Tongue (tissue), 2 donors: ENCODE measurements around the gene PRKN. TPM values are rescaled to one million over a fixed set of nuclear protein-coding genes. Genes with fewer than 3 reads are reported as not detected.
A peak's percentile ranks its signal among the peaks of the same experiment; 100 is the strongest.

Source experiments
- DNase-seq: peaks from one replicate; pipeline ENCODE4 v3.0.0-alpha.2; 2015
- total RNA-seq: library from RNA; depleted of rRNA; stranded (reverse); fragments of >200 nt; gene quantifications from one replicate; pipeline ENCODE4 v1.2.3, GENCODE V29; 2014

The PRKN gene
- total RNA-seq, 1 donor from 2014 or later, result 7.0 TPM

DNA sequence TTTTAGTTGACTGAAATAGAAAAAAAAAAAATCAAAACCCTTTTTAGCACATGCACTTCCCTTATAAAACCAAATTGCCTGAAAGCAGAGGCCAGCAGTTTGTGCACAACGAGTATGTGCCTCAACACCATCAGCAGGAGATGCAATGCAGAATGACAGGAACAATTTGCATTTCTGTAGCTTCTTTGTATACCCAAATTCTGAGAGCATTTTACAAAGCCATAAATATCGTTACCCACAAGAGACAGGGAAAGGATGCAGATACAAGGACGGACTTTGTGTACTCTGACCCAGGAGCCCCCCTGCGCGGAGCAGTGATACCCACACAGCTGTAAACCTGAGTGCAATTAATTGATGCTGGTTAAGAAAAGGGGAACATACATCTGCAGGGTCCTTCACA lies 285.6 kb downstream of the PRKN start:
- DNase-seq, result no peak

- DNase-seq, result peak; percentile 17
Measured at GRCh38 chr6:162438980-162439379, 288.6 kb downstream of the PRKN start.

- no peak for DNase-seq
Measured at GRCh38 chr6:162435071-162435470, 292.5 kb downstream of the PRKN start.

DNA sequence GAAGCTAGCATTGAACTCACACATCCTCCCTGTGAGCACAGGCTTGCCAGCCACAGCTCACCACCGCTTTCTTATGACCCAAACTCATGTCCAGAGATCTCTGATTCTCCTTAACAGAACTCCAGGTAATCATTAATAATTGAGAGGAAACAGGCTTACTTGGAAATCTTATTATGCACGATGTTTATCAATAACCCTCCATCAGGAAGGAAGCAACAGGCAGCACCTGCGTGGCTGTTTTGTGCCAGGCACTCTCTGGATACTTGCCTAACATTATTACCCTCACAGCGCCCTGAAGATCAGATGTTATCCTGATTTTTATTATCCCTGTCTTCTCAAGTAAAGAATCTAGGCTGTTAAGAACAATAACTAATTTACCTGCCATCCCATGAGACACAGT lies 306.6 kb downstream of the PRKN start:
- no peak for DNase-seq

DNA sequence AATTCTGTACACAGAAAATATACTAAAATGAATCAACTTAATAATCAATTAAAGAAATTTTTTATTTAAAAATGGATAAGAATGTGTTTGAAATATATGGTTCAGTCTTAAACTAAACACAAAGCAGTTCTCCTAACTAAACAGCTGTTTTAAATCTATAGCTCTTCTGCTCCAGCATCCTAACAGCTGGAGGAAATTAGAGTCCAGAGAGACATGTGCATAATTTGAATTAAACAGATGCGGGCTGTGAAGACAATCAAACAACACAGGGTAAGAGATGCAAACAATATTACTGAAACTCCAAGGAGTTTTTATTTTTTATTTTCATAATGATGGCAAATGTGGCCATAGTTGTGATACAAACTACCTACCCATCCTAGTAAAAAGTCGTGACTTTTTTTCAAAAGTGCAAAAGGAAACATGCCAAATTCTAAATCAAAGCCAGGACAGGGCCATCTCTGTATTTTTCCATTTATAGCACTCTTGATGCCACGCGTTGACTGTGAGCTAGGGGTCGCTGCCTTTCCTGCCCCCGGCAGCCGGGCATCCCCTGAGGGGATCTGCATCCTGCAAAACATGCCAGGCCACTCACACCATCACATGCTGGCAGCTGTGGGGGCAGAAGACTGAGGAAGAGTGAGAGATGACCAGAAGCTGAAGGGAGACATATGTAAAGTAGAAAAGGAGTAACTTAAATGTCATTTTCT lies 310.6 kb downstream of the PRKN start:
- peak; percentile 91 for DNase-seq

- DNase-seq, result no peak
Measured at GRCh38 chr6:162416307-162416706, 311.3 kb downstream of the PRKN start.

DNA sequence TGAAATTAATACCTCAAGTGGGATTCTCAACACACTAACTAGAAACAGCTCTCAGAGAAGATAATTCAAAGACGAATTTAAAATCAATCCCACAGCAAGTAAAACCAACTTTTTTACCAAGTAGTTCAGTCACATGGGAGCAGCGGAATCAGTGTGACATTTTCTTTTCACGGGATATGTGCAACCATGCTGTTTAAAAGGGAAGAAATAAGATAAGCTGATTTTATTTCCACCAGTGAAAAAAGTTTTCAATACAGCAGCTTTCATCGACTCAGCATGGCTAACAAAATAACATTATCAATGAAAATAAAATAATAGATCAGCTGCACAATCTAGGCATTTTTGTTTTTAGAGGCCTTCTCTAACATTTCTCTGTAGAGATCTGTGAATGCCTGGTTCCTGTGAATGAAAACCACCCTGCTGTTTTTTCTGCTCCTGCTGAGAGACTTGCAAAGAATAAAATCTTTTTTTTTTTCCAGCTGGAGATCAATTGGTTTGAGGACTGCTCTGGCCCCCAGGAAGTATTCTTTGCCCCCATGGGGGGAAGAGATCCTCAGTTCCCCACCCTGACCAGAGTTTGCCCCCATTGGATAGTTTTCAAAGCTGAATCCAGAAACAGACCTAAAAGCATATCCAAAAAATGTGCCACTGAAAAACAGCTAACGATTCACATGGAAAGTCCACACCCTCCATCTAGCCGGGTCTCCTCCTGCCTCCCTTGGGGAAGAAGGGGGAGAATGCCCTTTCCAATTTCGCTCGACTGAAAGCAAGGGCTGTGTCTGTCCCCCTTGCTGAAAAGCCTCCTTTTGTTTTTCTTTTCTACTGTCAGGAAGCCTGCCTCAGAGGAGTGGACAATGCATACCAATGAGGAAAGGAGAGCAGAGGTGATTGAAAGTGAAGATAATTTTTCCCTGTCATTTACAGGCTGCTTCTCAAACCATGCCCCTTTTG lies 317.6 kb downstream of the PRKN start:
- DNase-seq, result no peak

- DNase-seq, result no peak
Measured at GRCh38 chr6:162408826-162409535, 318.6 kb downstream of the PRKN start.

DNA sequence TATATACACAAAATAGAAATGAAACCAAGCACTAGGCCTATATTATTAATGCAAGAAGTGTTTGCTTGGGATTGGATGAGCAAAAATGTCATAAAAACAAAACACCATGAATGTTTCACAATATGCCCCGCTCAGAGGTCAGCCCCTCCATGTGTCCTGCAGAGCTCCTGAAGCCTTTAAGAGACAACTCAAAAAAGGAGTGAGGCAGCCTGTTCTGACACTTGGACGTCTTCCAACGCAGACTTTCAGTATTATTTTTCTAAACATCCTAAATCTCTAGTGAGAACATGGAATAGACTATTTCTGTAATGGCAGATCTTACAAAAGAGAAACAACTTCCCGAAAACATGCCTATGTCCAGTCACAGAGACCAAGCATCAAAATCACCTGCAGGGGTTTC lies 322.6 kb downstream of the PRKN start:
- peak; percentile 68 for DNase-seq

DNA sequence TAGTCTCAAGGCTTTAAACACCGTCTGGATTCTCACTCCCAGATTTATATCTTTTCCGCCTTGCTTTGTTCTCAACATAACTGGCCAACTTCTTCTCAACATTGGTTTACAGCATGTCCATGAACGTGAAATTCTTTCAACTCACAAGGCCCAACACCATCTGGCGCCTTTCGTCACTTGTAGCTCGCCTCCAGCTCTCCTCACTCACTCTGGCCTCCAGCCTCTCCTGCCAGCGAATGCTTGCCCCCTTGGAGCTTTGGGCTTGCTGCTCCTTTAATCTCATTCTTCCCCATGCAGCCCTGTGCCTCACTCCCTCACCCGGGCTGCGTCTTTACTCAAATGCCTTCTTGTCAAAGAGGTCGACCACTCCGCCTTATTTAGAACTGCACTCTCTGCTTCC lies 324.5 kb downstream of the PRKN start:
- no peak for DNase-seq

GRCh38 chr6:162395181-162395580 lies 332.4 kb downstream of the PRKN start:
- peak; percentile 80 for DNase-seq

- DNase-seq, result peak; percentile 98
Measured at GRCh38 chr6:162390961-162391811, 336.4 kb downstream of the PRKN start.

DNA sequence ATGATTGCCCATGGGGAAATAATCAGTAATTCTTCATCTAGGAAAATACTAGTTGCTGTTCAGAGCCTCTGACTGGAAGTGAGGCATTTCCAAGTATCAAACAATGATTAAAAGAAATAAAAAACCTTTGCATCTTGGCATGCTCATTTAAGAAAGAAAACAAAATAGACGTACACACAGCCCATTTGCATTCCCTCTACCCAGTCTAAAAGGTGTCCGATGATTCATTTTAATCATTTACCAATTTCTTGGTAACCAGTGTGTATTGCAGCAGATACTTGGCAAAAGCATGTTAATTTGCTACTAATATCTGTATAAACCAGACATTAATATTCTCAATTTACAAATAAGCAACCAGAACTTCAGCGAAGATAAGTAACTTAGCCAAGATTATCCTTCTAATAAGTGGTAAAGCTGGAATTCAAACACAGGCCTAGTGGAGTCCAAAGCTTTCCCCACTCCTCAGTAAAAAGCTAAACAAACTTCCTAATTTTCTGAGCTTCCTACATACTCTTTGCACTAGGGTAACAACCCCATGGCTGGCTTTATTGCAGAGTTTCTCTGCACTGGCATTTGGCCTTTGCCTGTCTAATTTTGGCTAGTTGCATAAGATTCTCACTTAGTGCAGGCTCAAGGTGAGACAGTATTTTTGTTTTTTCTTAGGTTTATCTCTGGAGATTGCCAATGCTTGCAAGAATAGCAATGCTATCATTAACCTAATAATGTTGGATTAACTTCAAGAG lies 338.1 kb downstream of the PRKN start:
- DNase-seq, result no peak

DNA sequence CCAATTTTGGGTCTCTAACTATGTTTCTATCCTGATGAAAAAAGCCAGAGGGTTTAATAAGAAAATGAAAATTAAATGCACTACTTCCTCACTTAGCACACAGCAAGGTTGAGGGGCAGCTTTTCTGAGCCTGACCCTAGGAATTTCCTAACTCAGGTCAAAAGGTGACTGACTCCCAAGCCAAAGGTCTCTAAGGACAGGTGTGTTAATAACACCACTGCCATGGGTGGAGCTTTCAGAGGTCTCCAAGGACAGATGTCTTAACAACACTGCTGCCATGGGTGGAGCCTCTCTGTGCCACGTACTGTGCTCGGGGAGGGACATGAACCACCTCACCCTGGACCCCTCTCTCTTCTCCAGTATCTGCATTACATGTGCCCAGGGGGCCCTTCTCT lies 339.2 kb downstream of the PRKN start:
- no peak for DNase-seq

DNA sequence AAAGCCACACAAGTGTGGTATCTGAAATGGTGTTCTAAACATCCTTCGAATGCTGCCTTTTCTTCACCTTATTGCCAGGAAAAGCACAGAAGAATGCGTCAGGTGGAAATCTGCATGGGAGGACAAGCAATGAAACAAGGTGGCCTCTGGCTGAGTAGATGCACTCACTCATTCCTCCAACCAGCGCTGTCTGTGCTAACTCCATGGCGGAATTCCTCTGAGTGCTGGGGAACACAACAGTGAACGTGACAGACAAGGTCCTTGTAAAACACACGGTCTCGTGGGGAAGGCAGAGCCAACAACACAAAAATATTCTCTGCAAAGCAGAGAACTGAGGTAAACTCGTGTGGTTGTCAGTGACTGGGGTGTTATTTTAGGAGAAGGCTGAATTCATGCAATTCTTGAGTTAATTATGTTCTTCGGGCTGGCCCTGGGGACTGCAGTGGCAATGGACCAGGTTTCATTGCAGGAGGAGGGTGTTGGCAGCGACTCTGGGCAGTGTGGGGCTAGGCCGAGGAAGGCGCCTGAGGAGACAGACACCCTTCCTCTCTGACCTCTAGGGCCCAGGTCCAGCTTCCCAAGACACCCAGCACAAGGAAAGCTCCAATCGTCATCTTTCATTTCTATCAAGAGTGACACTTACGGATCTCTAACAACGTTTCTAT lies 339.7 kb downstream of the PRKN start:
- DNase-seq, result no peak

DNA sequence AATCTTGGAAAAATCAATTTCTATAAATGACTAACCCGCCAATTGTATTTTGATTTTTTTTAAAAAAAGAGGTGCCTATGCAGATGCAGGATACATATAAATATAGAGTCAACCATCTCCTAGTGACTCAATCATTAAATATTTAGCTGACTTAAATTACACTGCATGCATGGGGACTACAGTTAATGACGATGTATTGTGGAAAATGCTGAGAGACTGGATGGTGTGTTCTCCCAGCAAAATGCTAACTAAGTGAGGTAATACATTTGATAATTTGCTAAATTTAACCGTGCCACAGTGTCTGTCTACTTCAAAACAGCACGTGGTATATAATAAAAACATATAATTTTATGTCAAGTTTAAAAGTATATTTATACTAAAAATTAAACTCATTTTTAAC lies 341.6 kb downstream of the PRKN start:
- peak; percentile 43 for DNase-seq

DNA sequence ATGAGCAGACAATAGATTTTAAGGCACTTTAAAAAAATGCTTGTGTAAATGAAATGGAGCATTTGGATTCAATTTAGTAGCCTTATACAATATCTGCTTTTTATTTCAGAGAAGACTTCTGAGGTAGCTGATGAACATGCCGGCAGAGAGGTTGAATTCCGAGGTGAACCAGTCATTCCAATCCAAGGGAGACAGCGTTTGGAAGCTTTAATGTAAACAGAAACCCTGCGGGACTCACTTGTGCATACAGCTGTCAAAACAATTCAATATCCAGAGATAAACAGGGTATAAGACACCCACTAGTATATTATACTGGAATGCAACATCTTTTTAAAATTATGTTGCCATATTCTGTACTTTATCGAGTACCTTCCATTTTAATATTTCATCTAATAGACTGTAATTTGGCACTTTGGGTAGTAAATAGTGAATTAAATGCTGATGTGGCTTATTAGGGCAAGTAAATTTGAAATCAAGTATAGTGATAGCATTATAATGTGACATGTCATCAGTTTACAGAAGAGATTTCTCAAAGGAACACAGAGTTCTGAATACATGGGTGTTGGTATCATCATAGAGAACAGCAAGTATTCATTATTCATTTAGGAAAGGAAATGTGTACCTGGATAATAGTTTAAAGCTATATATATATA lies 347.7 kb downstream of the PRKN start:
- DNase-seq, result peak; percentile 26

DNA sequence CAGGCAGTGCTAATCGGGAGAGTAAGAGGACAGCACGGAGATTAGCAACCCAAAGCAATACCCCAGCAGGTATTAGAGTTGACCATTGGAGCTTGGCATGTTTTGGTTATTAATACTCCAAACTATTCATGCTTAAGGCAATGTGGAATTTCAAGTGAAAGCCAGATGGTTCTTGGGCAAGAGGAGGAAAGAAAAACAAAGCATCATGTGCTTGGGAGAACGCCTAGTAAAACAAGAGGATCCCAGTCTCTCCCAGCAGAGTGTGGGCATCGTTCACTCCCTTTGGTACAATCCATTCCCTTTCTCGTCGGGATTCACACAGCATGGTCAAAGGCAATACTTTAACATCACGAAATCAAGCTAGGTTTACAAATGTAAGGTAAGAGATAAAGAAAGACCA lies 349.8 kb downstream of the PRKN start:
- no peak for DNase-seq

GRCh38 chr6:162373868-162374267 lies 353.7 kb downstream of the PRKN start:
- DNase-seq, result no peak

- DNase-seq, result no peak
Measured at GRCh38 chr6:162373192-162373591, 354.4 kb downstream of the PRKN start.
